H1 (cell line): ENCODE results near the gene PACSIN2. TPM values are rescaled to one million over a fixed set of nuclear protein-coding genes. Genes with fewer than 3 reads are reported as not detected.

Experiments used
- CTCF ChIA-PET: fragments of 300-600 bp; sonication (Branson Sonifier 250); formaldehyde crosslinking; loops from one replicate; lab custom pipeline; 2021; ENCODE audit not compliant: partially characterized antibody; lab: Charles Lee
- POLR2A ChIA-PET: fragments of 300-600 bp; sonication (Branson Sonifier 250); formaldehyde crosslinking; loops from one replicate; lab custom pipeline; 2021; ENCODE audit warnings: inconsistent platforms; ENCODE audit not compliant: partially characterized antibody; lab: Charles Lee
- DNase-seq, 2 experiments: peaks; one replicate each; pipeline versions ENCODE4 v3.0.0 to v3.0.0-alpha.2; 2010 to 2022; ENCODE audit warnings: low spot score in 2 of 2, low read depth in 1 of 2, mixed read lengths in 1 of 2
- FAIRE-seq: peaks from 2 replicates; lab custom pipeline; 2011; peaks lifted over from hg19 to GRCh38; lab: Jason Lieb, UNC
- H2AFZ ChIP-seq: 2 replicates; pipeline ENCODE4 v1.8.1; 2012; ENCODE audit warnings: low read length, inconsistent platforms
- H2AK5ac ChIP-seq: 2 replicates; pipeline ENCODE4 v1.6.1; 2013; ENCODE audit warnings: low read depth, low read length
- H2BK120ac ChIP-seq: replicated peaks from 2 replicates; pipeline ENCODE3; 2013; ENCODE audit warnings: low read depth, low read length, inconsistent platforms
- H2BK12ac ChIP-seq: 2 replicates; pipeline ENCODE4 v1.6.1; 2013; ENCODE audit warnings: low read depth, low read length
- H2BK15ac ChIP-seq: 2 replicates; pipeline ENCODE4 v1.6.1; 2013; ENCODE audit warnings: low read length
- H2BK20ac ChIP-seq: 2 replicates; pipeline ENCODE4 v1.6.1; 2013; ENCODE audit warnings: low read length
- H2BK5ac ChIP-seq: 2 replicates; pipeline ENCODE4 v1.6.1; 2013; ENCODE audit warnings: low read depth, low read length
- H3K14ac ChIP-seq: 2 replicates; pipeline ENCODE4 v1.6.1; 2013; ENCODE audit warnings: inconsistent platforms; ENCODE audit not compliant: insufficient read length
- H3K18ac ChIP-seq: 2 replicates; pipeline ENCODE4 v1.6.1; 2013; ENCODE audit warnings: low read length; ENCODE audit errors: extremely low read depth
- H3K23ac ChIP-seq: 2 replicates; pipeline ENCODE4 v1.6.1; 2013; ENCODE audit warnings: inconsistent platforms; ENCODE audit not compliant: insufficient read length
- H3K23me2 ChIP-seq: 2 replicates; pipeline ENCODE4 v1.6.1; 2013; ENCODE audit warnings: low read depth, low read length
- H3K27ac ChIP-seq: 2 replicates; pipeline ENCODE4 v1.6.1; 2011; ENCODE audit warnings: low read depth, low read length, inconsistent platforms
- H3K27me3 ChIP-seq, 4 experiments: replicated peaks in 1 of 4; 1 replicate in 1 of 4; 2 replicates in 3 of 4; pipeline versions ENCODE4 v1.6.1 to v1.8.1; 2011 to 2013; ENCODE audit warnings: low read length in 3 of 4, mild to moderate bottlenecking in 3 of 4, inconsistent platforms in 2 of 4, mixed read lengths in 2 of 4, moderate library complexity in 1 of 4; ENCODE audit not compliant: control insufficient read depth in 3 of 4, insufficient read depth in 3 of 4; ENCODE audit errors: extremely low read depth in 1 of 4
- H3K36me3 ChIP-seq, 4 experiments: 2 replicates each; pipeline versions ENCODE4 v1.6.1 to v1.8.1; 2011 to 2013; ENCODE audit warnings: mild to moderate bottlenecking in 4 of 4, low read length in 3 of 4, moderate library complexity in 2 of 4, control low read depth in 1 of 4, inconsistent platforms in 1 of 4; ENCODE audit not compliant: insufficient read depth in 4 of 4, control insufficient read depth in 2 of 4
- H3K4ac ChIP-seq: replicated peaks from 2 replicates; pipeline ENCODE3; 2013; ENCODE audit warnings: low read length, low read depth, mixed read lengths, inconsistent platforms; ENCODE audit not compliant: insufficient read length
- H3K4me1 ChIP-seq, 4 experiments: replicated peaks in 1 of 4; 1 replicate in 1 of 4; 2 replicates in 3 of 4; pipeline versions ENCODE4 v1.6.1 to v1.8.1; 2011 to 2013; ENCODE audit warnings: low read length in 3 of 4, inconsistent platforms in 2 of 4, mixed read lengths in 1 of 4; ENCODE audit not compliant: insufficient read depth in 4 of 4, control insufficient read depth in 3 of 4
- H3K4me2 ChIP-seq, 2 experiments: 2 replicates each; pipeline versions ENCODE4 v1.6.1 to v1.8.1; 2011 to 2013; ENCODE audit warnings: low read depth in 2 of 2, low read length in 2 of 2, control low read depth in 1 of 2, inconsistent platforms in 1 of 2, mild to moderate bottlenecking in 1 of 2; ENCODE audit not compliant: insufficient read depth in 1 of 2
- H3K4me3 ChIP-seq, 4 experiments: fragments of 200-600, 300-600 bp in 1 of 4; sonication (generic), shearing (Covaris generic), sonication (Bioruptor Twin) in 1 of 4; 2 replicates each; pipeline versions ENCODE4 v1.5.1 to v1.8.1; 2011 to 2016; ENCODE audit warnings: low read length in 4 of 4, low read depth in 3 of 4, control low read depth in 2 of 4, inconsistent platforms in 2 of 4, mild to moderate bottlenecking in 2 of 4, mixed read lengths in 1 of 4, moderate library complexity in 1 of 4; ENCODE audit not compliant: insufficient read depth in 2 of 4; ENCODE audit errors: extremely low read depth in 1 of 4
- H3K56ac ChIP-seq: replicated peaks from 2 replicates; pipeline ENCODE3; 2013; ENCODE audit warnings: low read depth, mild to moderate bottlenecking, mixed read lengths, low read length, inconsistent platforms; ENCODE audit not compliant: insufficient read length
- H3K79me1 ChIP-seq: 2 replicates; pipeline ENCODE4 v1.6.1; 2013; ENCODE audit warnings: low read depth, low read length, control low read depth
- H3K79me2 ChIP-seq, 2 experiments: 2 replicates each; pipeline versions ENCODE4 v1.6.1 to v1.8.1; 2012 to 2013; ENCODE audit warnings: low read length in 2 of 2, mild to moderate bottlenecking in 2 of 2, inconsistent platforms in 1 of 2; ENCODE audit not compliant: insufficient read depth in 2 of 2, control insufficient read depth in 1 of 2
- H3K9ac ChIP-seq, 4 experiments: replicated peaks in 1 of 4; 1 replicate in 1 of 4; 2 replicates in 3 of 4; pipeline versions ENCODE4 v1.6.1 to v1.8.1; 2011 to 2013; ENCODE audit warnings: low read depth in 3 of 4, low read length in 3 of 4, control low read depth in 2 of 4, mild to moderate bottlenecking in 2 of 4, moderate library complexity in 2 of 4, inconsistent platforms in 1 of 4; ENCODE audit errors: extremely low read depth in 1 of 4
- H3K9me3 ChIP-seq, 2 experiments: 2 replicates each; pipeline versions ENCODE4 v1.6.1 to v1.8.1; 2012 to 2013; ENCODE audit warnings: mild to moderate bottlenecking in 2 of 2, moderate library complexity in 2 of 2, control low read depth in 1 of 2, inconsistent platforms in 1 of 2, low read depth in 1 of 2, low read length in 1 of 2, mixed read lengths in 1 of 2; ENCODE audit not compliant: insufficient read depth in 2 of 2
- H4K20me1 ChIP-seq, 2 experiments: replicated peaks in 1 of 2; 2 replicates each; pipeline versions ENCODE3 to v1.8.1; 2011 to 2013; ENCODE audit warnings: inconsistent platforms in 2 of 2, low read length in 2 of 2, mild to moderate bottlenecking in 1 of 2; ENCODE audit not compliant: insufficient read depth in 2 of 2, control insufficient read depth in 1 of 2
- H4K5ac ChIP-seq: 2 replicates; pipeline ENCODE4 v1.6.1; 2013; ENCODE audit warnings: low read length, low read depth, mixed read lengths, inconsistent platforms; ENCODE audit not compliant: insufficient read length
- H4K8ac ChIP-seq: 2 replicates; pipeline ENCODE4 v1.8.0; 2013; ENCODE audit warnings: mild to moderate bottlenecking, moderate library complexity, low read length, inconsistent platforms; ENCODE audit not compliant: insufficient read depth; ENCODE audit errors: extremely low read depth
- H4K91ac ChIP-seq: replicated peaks from 2 replicates; pipeline ENCODE3; 2013; ENCODE audit warnings: low read length, mixed read lengths, inconsistent platforms; ENCODE audit not compliant: insufficient read length
- HDAC2 ChIP-seq, 2 experiments: fragments of 300-600 bp in 1 of 2; sonication (generic) in 1 of 2; IDR thresholded peaks; 2 replicates each; pipeline ENCODE4 v1.6.1; 2011 to 2012; ENCODE audit warnings: low read depth in 2 of 2, low read length in 2 of 2, mild to moderate bottlenecking in 2 of 2, moderate library complexity in 2 of 2, borderline replicate concordance in 1 of 2, inconsistent platforms in 1 of 2
- POU5F1 ChIP-seq: IDR thresholded peaks from 2 replicates; pipeline ENCODE4 v1.6.1; 2011; ENCODE audit warnings: low read depth, mild to moderate bottlenecking, low read length, moderate library complexity
- WGBS, 2 experiments: shearing (Covaris generic) in 1 of 2; methylation state at CpG; one replicate each; pipeline versions ENCODE4 v1.1.6 to v1.1.7; 2013 to 2015; ENCODE audit warnings: low lambda C conversion rate in 2 of 2, mixed read lengths in 2 of 2, inconsistent platforms in 1 of 2, low coverage in 1 of 2, missing lambda C conversion rate in 1 of 2; ENCODE audit not compliant: insufficient replicate concordance in 2 of 2, insufficient coverage in 1 of 2, insufficient read length in 1 of 2; ENCODE audit errors: extremely low coverage in 1 of 2, missing lambda C conversion rate in 1 of 2; 5-methylcytosine and 5-hydroxymethylcytosine counted together
- polyA plus RNA-seq, 7 experiments: library from polyadenylated mRNA; depleted of rRNA in 3 of 7; stranded (reverse) in 5 of 7; unstranded in 2 of 7; fragments of >200 nt in 5 of 7; fragments of 200-250 nt in 2 of 7; gene quantifications; 1 replicate in 5 of 7; 2 replicates in 1 of 7; 4 replicates in 1 of 7; pipeline versions ENCODE4 v1.2.1 to v1.2.3, GENCODE V29; 2011 to 2013; ENCODE audit warnings: missing spikeins in 2 of 7, mixed read lengths in 2 of 7
- total RNA-seq: library from RNA; stranded (reverse); fragmentation: NEBNext Ultra II Directional; extraction: Animal tissue kit (Norgen Biotek cat#: 25700); gene quantifications from 2 replicates; pipeline ENCODE4 v1.2.1, GENCODE V29; 2021

PACSIN2 gene
- total and polyA plus RNA-seq, 2 of the 8 experiments (the other 6 are each of a cell fraction or from before 2014, with no cell fraction given) = 44.8 to 64.2 TPM

DNA sequence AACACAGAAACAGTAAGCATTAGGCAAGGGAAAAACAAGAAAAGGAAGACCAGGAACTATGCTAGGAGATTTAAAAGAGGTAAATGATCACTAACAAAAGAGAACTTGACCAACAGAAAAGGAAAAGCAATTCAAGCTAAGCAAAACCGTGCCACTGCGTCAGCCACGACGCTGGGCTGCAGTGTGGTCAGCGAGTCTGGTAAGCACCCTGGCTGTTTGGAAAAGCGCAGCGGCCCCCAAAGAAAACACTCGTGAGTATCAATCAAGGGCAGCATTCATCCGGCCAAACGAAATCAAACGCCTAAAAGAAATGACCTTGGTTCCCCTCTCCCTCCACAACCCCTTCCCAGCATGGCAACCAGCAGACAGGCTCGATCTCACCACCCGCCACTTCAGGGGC lies 28.8 kb downstream of the PACSIN2 start:
- peak overlapping the region; percentile 18 for H4K5ac ChIP-seq
- no peak overlapping the region for H3K23ac ChIP-seq
- H3K14ac ChIP-seq = no peak overlapping the region
- ChIA-PET POLR2A (interaction anchor here (2.9 kb wide), 1 partner anchor 28 kb away, joined by 13 read pairs; the partner anchor contains the start of gene PACSIN2), CTCF (interaction anchor here (1.2 kb wide), 1 partner anchor 37 kb away, joined by 3 read pairs; no protein-coding TSS in a partner anchor)
- TF ChIP-seq HDAC2 (IDR thresholded peaks at IDR 0.05; ENCODE audit: borderline replicate concordance in 1 of 2, low read depth in 2 of 2, low read length in 2 of 2) (no peak), POU5F1 (no peak)
- no peaks in the 10 kb centered on the region for H3K9me3 ChIP-seq
- no peak overlapping the region for H3K4me3 ChIP-seq
- H4K8ac ChIP-seq = no peak overlapping the region
- peak overlapping the region; percentile 4; the same call in 1 of the 2 replicates for H2BK12ac ChIP-seq
- no peak overlapping the region for H4K91ac ChIP-seq
- 0 out of 2 replicates have a peak overlapping the region, but pooled peaks have one; percentile 0 for H2BK5ac ChIP-seq
- no peak overlapping the region for H3K4ac ChIP-seq
- peaks cover 2 to 21% (median 11%) of the 10 kb centered on the region in 4 experiments; a peak in 6 of 7 replicates for H3K4me1 ChIP-seq
- no peaks in the 10 kb centered on the region for H3K36me3 ChIP-seq
- no peaks in the 10 kb centered on the region for H3K23me2 ChIP-seq
- H2BK15ac ChIP-seq = 0 out of 2 replicates have a peak overlapping the region, but pooled peaks have one; percentile 9
- H2AK5ac ChIP-seq = peak overlapping the region; percentile 82; the same call in 1 of the 2 replicates
- no peak overlapping the region for H3K18ac ChIP-seq
- no peak overlapping the region; a peak in 1 of 7 replicates for H3K9ac ChIP-seq
- DNase-seq (no peak), FAIRE-seq (no peak)
- 87% methylated on average over 13 of the region's 13 CpGs; no CpG with 5 or more reads in 1 of the 2 experiments for WGBS, 2 experiments
- H3K4me2 ChIP-seq = no peak overlapping the region; a peak in 1 of 4 replicates
- no peak overlapping the region for H2AFZ ChIP-seq
- peaks cover 4 to 21% of the 10 kb centered on the region in 2 experiments for H4K20me1 ChIP-seq
- H3K56ac ChIP-seq = no peak overlapping the region
- no peaks in the 10 kb centered on the region for H3K27me3 ChIP-seq
- peaks cover 11 to 69% of the 10 kb centered on the region in 2 experiments for H3K79me2 ChIP-seq
- H3K27ac ChIP-seq = no peak overlapping the region
- no peak overlapping the region for H2BK120ac ChIP-seq
- H3K79me1 ChIP-seq = peaks cover 7% of the 10 kb centered on the region
- H2BK20ac ChIP-seq = no peak overlapping the region
